ENCODE data around the gene LRRC10B.

The LRRC10B gene

DNA sequence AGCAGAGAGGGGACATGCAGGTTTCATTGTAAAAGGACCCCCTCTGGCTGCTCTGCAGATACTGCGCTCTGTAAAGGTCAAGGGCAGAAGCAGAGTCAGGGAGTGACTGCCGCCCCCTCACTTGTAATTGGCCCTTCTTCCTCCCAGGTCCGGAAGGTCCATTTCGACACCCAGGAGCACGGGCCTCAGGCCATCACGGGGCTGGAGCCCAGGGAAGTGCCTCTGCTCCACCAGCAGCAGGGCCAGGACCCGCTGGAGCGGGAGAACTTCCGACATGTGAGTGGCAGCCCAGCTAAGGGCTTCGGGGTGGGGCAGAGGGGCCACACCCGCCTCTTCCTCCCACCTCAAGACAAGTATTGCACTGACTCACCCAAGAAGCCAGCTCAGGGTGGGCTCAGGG lies 24.0 kb upstream of the LRRC10B start:
- peaks cover 90% of the 10 kb centered on the region for H3K27me3 ChIP-seq (ENCODE audit: insufficient read depth, low read depth)
- no peak overlapping the region for H3K9ac ChIP-seq
- H3K4me3 ChIP-seq (IDR thresholded peaks at IDR 0.05; ENCODE audit: insufficient read depth, low read depth, low read length), result no peak overlapping the region

GRCh38 chr11:61485080-61485479 lies 23.5 kb upstream of the LRRC10B start:
- Histone ChIP-seq H3K27me3 (ENCODE audit: insufficient read depth, low read depth) (peaks cover 88% of the 10 kb centered on the region), H3K4me3 (IDR thresholded peaks at IDR 0.05; ENCODE audit: insufficient read depth, low read depth, low read length) (no peak overlapping the region), H3K36me3 (ENCODE audit: insufficient read depth) (no peaks in the 10 kb centered on the region), H2AFZ (ENCODE audit: low read depth) (no peak overlapping the region), H4K20me1 (ENCODE audit: insufficient read depth) (no peaks in the 10 kb centered on the region), H3K9ac (no peak overlapping the region), H3K27ac (no peak overlapping the region), H3K4me2 (no peak overlapping the region), H3K4me1 (ENCODE audit: low read depth, poor library complexity, severe bottlenecking) (no peaks in the 10 kb centered on the region), H3K79me2 (ENCODE audit: insufficient read depth, low read depth) (no peaks in the 10 kb centered on the region)
- TF ChIP-seq, protein P1, sequence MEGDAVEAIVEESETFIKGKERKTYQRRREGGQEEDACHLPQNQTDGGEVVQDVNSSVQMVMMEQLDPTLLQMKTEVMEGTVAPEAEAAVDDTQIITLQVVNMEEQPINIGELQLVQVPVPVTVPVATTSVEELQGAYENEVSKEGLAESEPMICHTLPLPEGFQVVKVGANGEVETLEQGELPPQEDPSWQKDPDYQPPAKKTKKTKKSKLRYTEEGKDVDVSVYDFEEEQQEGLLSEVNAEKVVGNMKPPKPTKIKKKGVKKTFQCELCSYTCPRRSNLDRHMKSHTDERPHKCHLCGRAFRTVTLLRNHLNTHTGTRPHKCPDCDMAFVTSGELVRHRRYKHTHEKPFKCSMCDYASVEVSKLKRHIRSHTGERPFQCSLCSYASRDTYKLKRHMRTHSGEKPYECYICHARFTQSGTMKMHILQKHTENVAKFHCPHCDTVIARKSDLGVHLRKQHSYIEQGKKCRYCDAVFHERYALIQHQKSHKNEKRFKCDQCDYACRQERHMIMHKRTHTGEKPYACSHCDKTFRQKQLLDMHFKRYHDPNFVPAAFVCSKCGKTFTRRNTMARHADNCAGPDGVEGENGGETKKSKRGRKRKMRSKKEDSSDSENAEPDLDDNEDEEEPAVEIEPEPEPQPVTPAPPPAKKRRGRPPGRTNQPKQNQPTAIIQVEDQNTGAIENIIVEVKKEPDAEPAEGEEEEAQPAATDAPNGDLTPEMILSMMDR (conservative IDR thresholded peaks at IDR 0.05; ENCODE audit: low read depth, low read length), result no peak

More for the DNA sequence above, 24.0 kb upstream of the LRRC10B start:
- Histone ChIP-seq H3K79me2 (ENCODE audit: insufficient read depth, low read depth) (no peaks in the 10 kb centered on the region), H3K4me1 (ENCODE audit: low read depth, poor library complexity, severe bottlenecking) (no peaks in the 10 kb centered on the region), H3K36me3 (ENCODE audit: insufficient read depth) (no peaks in the 10 kb centered on the region), H2AFZ (ENCODE audit: low read depth) (no peak overlapping the region), H3K4me2 (no peak overlapping the region), H3K27ac (no peak overlapping the region), H4K20me1 (ENCODE audit: insufficient read depth) (no peaks in the 10 kb centered on the region)
- TF ChIP-seq, protein P1 (conservative IDR thresholded peaks at IDR 0.05; ENCODE audit: low read depth, low read length), result no peak

DNA sequence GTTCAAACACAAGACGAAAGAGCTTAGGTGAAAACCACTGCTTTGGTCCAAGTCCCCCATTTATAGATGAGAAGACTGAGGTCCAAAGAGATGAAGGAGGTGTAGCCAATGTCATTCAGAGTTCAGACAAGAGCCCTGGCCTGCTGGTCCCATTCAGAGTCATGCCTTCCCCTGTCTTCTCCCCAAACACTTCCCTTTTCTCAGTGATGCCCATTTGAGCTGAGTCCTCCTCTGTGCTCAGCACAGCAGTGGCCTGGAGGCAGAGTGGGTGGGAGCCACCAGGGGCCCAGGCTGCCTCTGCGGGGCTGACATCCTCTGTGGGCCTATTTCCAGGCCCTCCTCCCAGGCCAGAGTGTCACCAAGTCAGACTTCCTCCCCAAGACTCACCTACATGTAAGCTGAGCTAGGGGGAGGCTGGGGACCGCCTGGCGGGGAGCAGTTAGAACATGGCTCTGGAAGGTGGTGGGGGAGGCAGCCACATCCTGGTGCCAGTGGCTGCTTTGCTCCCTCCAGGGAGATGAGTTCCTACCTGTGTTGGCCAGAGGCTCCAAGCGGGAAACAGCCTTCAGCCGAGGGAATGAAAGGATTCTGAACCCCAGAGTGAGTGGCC lies 22.4 kb upstream of the LRRC10B start:
- Histone ChIP-seq H3K4me1 (ENCODE audit: low read depth, poor library complexity, severe bottlenecking) (no peaks in the 10 kb centered on the region), H3K79me2 (ENCODE audit: insufficient read depth, low read depth) (no peaks in the 10 kb centered on the region), H4K20me1 (ENCODE audit: insufficient read depth) (no peaks in the 10 kb centered on the region), H3K9ac (no peak overlapping the region), H3K4me3 (IDR thresholded peaks at IDR 0.05; ENCODE audit: insufficient read depth, low read depth, low read length) (no peak overlapping the region), H3K27ac (no peak overlapping the region), H3K36me3 (ENCODE audit: insufficient read depth) (no peaks in the 10 kb centered on the region), H3K27me3 (ENCODE audit: insufficient read depth, low read depth) (peaks cover 84% of the 10 kb centered on the region), H3K4me2 (no peak overlapping the region), H2AFZ (ENCODE audit: low read depth) (no peak overlapping the region)
- TF ChIP-seq, protein P1 (conservative IDR thresholded peaks at IDR 0.05; ENCODE audit: low read depth, low read length), result no peak

DNA sequence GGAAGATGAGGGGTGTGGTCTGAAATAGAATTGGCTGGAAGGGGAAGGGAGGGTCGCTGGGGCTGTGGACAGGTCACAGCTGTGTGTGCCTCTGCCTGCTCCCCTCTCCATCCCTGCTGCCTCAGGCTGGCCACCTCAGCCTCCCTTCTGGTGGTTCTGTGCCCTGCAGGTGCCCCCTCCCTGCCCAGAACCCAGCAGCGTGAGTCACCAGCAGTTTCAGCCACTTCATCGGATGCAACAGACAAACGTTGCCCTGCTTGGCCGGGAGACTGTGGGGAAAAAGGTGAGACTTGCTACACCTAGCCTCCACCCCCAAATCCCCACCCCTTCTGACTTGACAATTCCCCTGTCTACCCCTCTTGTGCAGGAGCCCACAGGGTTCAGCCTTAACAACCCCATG lies 21.8 kb upstream of the LRRC10B start:
- H3K4me2 ChIP-seq, result no peak overlapping the region
- H3K4me3 ChIP-seq (IDR thresholded peaks at IDR 0.05; ENCODE audit: insufficient read depth, low read depth, low read length), result no peak overlapping the region
- H3K27ac ChIP-seq, result no peak overlapping the region
- no peak overlapping the region for H3K9ac ChIP-seq
- no peaks in the 10 kb centered on the region for H3K79me2 ChIP-seq (ENCODE audit: insufficient read depth, low read depth)
- H3K27me3 ChIP-seq (ENCODE audit: insufficient read depth, low read depth), result peaks cover 79% of the 10 kb centered on the region
- TF ChIP-seq, protein P1 (conservative IDR thresholded peaks at IDR 0.05; ENCODE audit: low read depth, low read length), result no peak
- no peak overlapping the region for H2AFZ ChIP-seq (ENCODE audit: low read depth)
- H4K20me1 ChIP-seq (ENCODE audit: insufficient read depth), result no peaks in the 10 kb centered on the region
- no peaks in the 10 kb centered on the region for H3K36me3 ChIP-seq (ENCODE audit: insufficient read depth)
- no peaks in the 10 kb centered on the region for H3K4me1 ChIP-seq (ENCODE audit: low read depth, poor library complexity, severe bottlenecking)
